ENCODE data around the gene FAS. TPM values are rescaled to one million over a fixed set of nuclear protein-coding genes. Genes with fewer than 3 reads are reported as not detected.

Gene FAS
- total and polyA plus RNA-seq, 4 donors, result 4.5 to 9.0 (median 5.8) TPM

GRCh38 chr10:88953662-88954061 is 36.9 kb upstream of the FAS start:
- Histone ChIP-seq H3K4me1 (ENCODE audit: control insufficient read depth, insufficient read depth, low read length) (peaks cover 11% of the 10 kb centered on the region), H3K4me3 (ENCODE audit: low read depth, low read length) (no peak overlapping the region), H3K36me3 (ENCODE audit: control insufficient read depth, insufficient read depth, low read length) (no peaks in the 10 kb centered on the region), H3K9me3 (ENCODE audit: control insufficient read depth, insufficient read depth, low read length) (no peaks in the 10 kb centered on the region), H3K27ac (ENCODE audit: low read depth, low read length) (no peak overlapping the region), H3K27me3 (ENCODE audit: control insufficient read depth, insufficient read depth, low read length) (no peaks in the 10 kb centered on the region)
- DNase-seq (ENCODE audit: low read depth in 4 of 6, low spot score in 6 of 6), result no peak
- no CpG with 5 or more reads among the region's 5 CpGs for WGBS (ENCODE audit: insufficient coverage)

- Histone ChIP-seq H3K36me3 (ENCODE audit: control insufficient read depth, insufficient read depth, low read length) (no peaks in the 10 kb centered on the region), H3K4me1 (ENCODE audit: control insufficient read depth, insufficient read depth, low read length) (peaks cover 11% of the 10 kb centered on the region), H3K9me3 (ENCODE audit: control insufficient read depth, insufficient read depth, low read length) (no peaks in the 10 kb centered on the region), H3K27me3 (ENCODE audit: control insufficient read depth, insufficient read depth, low read length) (no peaks in the 10 kb centered on the region), H3K27ac (ENCODE audit: low read depth, low read length) (no peak overlapping the region), H3K4me3 (ENCODE audit: low read depth, low read length) (no peak overlapping the region)
- no peak for DNase-seq (ENCODE audit: low read depth in 4 of 6, low spot score in 6 of 6)
- no CpG with 5 or more reads among the region's 4 CpGs for WGBS (ENCODE audit: insufficient coverage)
Measured at GRCh38 chr10:88954458-88955083, 36.0 kb upstream of the FAS start.

GRCh38 chr10:88957381-88957780 is 33.2 kb upstream of the FAS start:
- no peaks in the 10 kb centered on the region for H3K27me3 ChIP-seq (ENCODE audit: control insufficient read depth, insufficient read depth, low read length)
- H3K4me1 ChIP-seq (ENCODE audit: control insufficient read depth, insufficient read depth, low read length), result peaks cover 6% of the 10 kb centered on the region
- no peaks in the 10 kb centered on the region for H3K9me3 ChIP-seq (ENCODE audit: control insufficient read depth, insufficient read depth, low read length)
- no peak overlapping the region for H3K4me3 ChIP-seq (ENCODE audit: low read depth, low read length)
- H3K36me3 ChIP-seq (ENCODE audit: control insufficient read depth, insufficient read depth, low read length), result no peaks in the 10 kb centered on the region
- no peak for DNase-seq (ENCODE audit: low read depth in 4 of 6, low spot score in 6 of 6)
- H3K27ac ChIP-seq (ENCODE audit: low read depth, low read length), result no peak overlapping the region
- WGBS (ENCODE audit: insufficient coverage), result 87% methylated on average over 1 of the region's 1 CpG

- no peaks in the 10 kb centered on the region for H3K4me1 ChIP-seq (ENCODE audit: control insufficient read depth, insufficient read depth, low read length)
- WGBS (ENCODE audit: insufficient coverage), result no CpG with 5 or more reads among the region's 6 CpGs
- no peak for DNase-seq (ENCODE audit: low read depth in 4 of 6, low spot score in 6 of 6)
Measured at GRCh38 chr10:88958721-88959120, 31.9 kb upstream of the FAS start.

GRCh38 chr10:88960802-88961201 is 29.8 kb upstream of the FAS start:
- Histone ChIP-seq H3K4me3 (ENCODE audit: low read depth, low read length) (no peak overlapping the region), H3K9me3 (ENCODE audit: control insufficient read depth, insufficient read depth, low read length) (no peaks in the 10 kb centered on the region)
- WGBS (ENCODE audit: insufficient coverage), result no CpG with 5 or more reads among the region's 1 CpG

More at GRCh38 chr10:88958721-88959120, 31.9 kb upstream of the FAS start:
- Histone ChIP-seq H3K27ac (ENCODE audit: low read depth, low read length) (no peak overlapping the region), H3K27me3 (ENCODE audit: control insufficient read depth, insufficient read depth, low read length) (no peaks in the 10 kb centered on the region), H3K36me3 (ENCODE audit: control insufficient read depth, insufficient read depth, low read length) (no peaks in the 10 kb centered on the region), H3K4me3 (ENCODE audit: low read depth, low read length) (no peak overlapping the region), H3K9me3 (ENCODE audit: control insufficient read depth, insufficient read depth, low read length) (no peaks in the 10 kb centered on the region)

GRCh38 chr10:88961266-88961665 is 29.3 kb upstream of the FAS start:
- no peak for DNase-seq (ENCODE audit: low read depth in 4 of 6, low spot score in 6 of 6)
- H3K4me3 ChIP-seq (ENCODE audit: low read depth, low read length), result no peak overlapping the region
- H3K9me3 ChIP-seq (ENCODE audit: control insufficient read depth, insufficient read depth, low read length), result no peaks in the 10 kb centered on the region
- H3K27ac ChIP-seq (ENCODE audit: low read depth, low read length), result no peak overlapping the region
- H3K27me3 ChIP-seq (ENCODE audit: control insufficient read depth, insufficient read depth, low read length), result no peaks in the 10 kb centered on the region
- H3K36me3 ChIP-seq (ENCODE audit: control insufficient read depth, insufficient read depth, low read length), result no peaks in the 10 kb centered on the region
- no peaks in the 10 kb centered on the region for H3K4me1 ChIP-seq (ENCODE audit: control insufficient read depth, insufficient read depth, low read length)

More at GRCh38 chr10:88960802-88961201, 29.8 kb upstream of the FAS start:
- no peak for DNase-seq (ENCODE audit: low read depth in 4 of 6, low spot score in 6 of 6)
- H3K4me1 ChIP-seq (ENCODE audit: control insufficient read depth, insufficient read depth, low read length), result no peaks in the 10 kb centered on the region
- H3K27ac ChIP-seq (ENCODE audit: low read depth, low read length), result no peak overlapping the region
- no peaks in the 10 kb centered on the region for H3K36me3 ChIP-seq (ENCODE audit: control insufficient read depth, insufficient read depth, low read length)
- no peaks in the 10 kb centered on the region for H3K27me3 ChIP-seq (ENCODE audit: control insufficient read depth, insufficient read depth, low read length)

GRCh38 chr10:88962336-88962735 is 28.3 kb upstream of the FAS start:
- Histone ChIP-seq H3K4me3 (ENCODE audit: low read depth, low read length) (no peak overlapping the region), H3K27me3 (ENCODE audit: control insufficient read depth, insufficient read depth, low read length) (no peaks in the 10 kb centered on the region), H3K27ac (ENCODE audit: low read depth, low read length) (no peak overlapping the region), H3K36me3 (ENCODE audit: control insufficient read depth, insufficient read depth, low read length) (no peaks in the 10 kb centered on the region), H3K9me3 (ENCODE audit: control insufficient read depth, insufficient read depth, low read length) (no peaks in the 10 kb centered on the region), H3K4me1 (ENCODE audit: control insufficient read depth, insufficient read depth, low read length) (no peaks in the 10 kb centered on the region)
- 80% methylated on average over 1 of the region's 2 CpGs for WGBS (ENCODE audit: insufficient coverage)
- no peak for DNase-seq (ENCODE audit: low read depth in 4 of 6, low spot score in 6 of 6)

- no CpG with 5 or more reads among the region's 2 CpGs for WGBS (ENCODE audit: insufficient coverage)
- no peak for DNase-seq (ENCODE audit: low read depth in 4 of 6, low spot score in 6 of 6)
- no peak overlapping the region for H3K27ac ChIP-seq (ENCODE audit: low read depth, low read length)
- H3K4me1 ChIP-seq (ENCODE audit: control insufficient read depth, insufficient read depth, low read length), result no peaks in the 10 kb centered on the region
- H3K36me3 ChIP-seq (ENCODE audit: control insufficient read depth, insufficient read depth, low read length), result no peaks in the 10 kb centered on the region
- H3K4me3 ChIP-seq (ENCODE audit: low read depth, low read length), result no peak overlapping the region
- no peaks in the 10 kb centered on the region for H3K9me3 ChIP-seq (ENCODE audit: control insufficient read depth, insufficient read depth, low read length)
- H3K27me3 ChIP-seq (ENCODE audit: control insufficient read depth, insufficient read depth, low read length), result no peaks in the 10 kb centered on the region
Measured at GRCh38 chr10:88963318-88963717, 27.3 kb upstream of the FAS start.

- WGBS (ENCODE audit: insufficient coverage), result no CpG with 5 or more reads among the region's 1 CpG
- Histone ChIP-seq H3K9me3 (ENCODE audit: control insufficient read depth, insufficient read depth, low read length) (no peaks in the 10 kb centered on the region), H3K4me3 (ENCODE audit: low read depth, low read length) (no peak overlapping the region), H3K27ac (ENCODE audit: low read depth, low read length) (no peak overlapping the region), H3K36me3 (ENCODE audit: control insufficient read depth, insufficient read depth, low read length) (no peaks in the 10 kb centered on the region), H3K27me3 (ENCODE audit: control insufficient read depth, insufficient read depth, low read length) (no peaks in the 10 kb centered on the region), H3K4me1 (ENCODE audit: control insufficient read depth, insufficient read depth, low read length) (no peaks in the 10 kb centered on the region)
- no peak for DNase-seq (ENCODE audit: low read depth in 4 of 6, low spot score in 6 of 6)
Measured at GRCh38 chr10:88964360-88964759, 26.2 kb upstream of the FAS start.

- H3K27ac ChIP-seq (ENCODE audit: low read depth, low read length), result no peak overlapping the region
- H3K4me1 ChIP-seq (ENCODE audit: control insufficient read depth, insufficient read depth, low read length), result no peaks in the 10 kb centered on the region
- H3K9me3 ChIP-seq (ENCODE audit: control insufficient read depth, insufficient read depth, low read length), result no peaks in the 10 kb centered on the region
- H3K4me3 ChIP-seq (ENCODE audit: low read depth, low read length), result no peak overlapping the region
- no peak for DNase-seq (ENCODE audit: low read depth in 4 of 6, low spot score in 6 of 6)
- H3K27me3 ChIP-seq (ENCODE audit: control insufficient read depth, insufficient read depth, low read length), result no peaks in the 10 kb centered on the region
- no peaks in the 10 kb centered on the region for H3K36me3 ChIP-seq (ENCODE audit: control insufficient read depth, insufficient read depth, low read length)
- 82% methylated on average over 2 of the region's 3 CpGs for WGBS (ENCODE audit: insufficient coverage)
Measured at GRCh38 chr10:88964869-88965415, 25.7 kb upstream of the FAS start.
